Activated CD4-positive, CD25-positive, alpha-beta regulatory T cell treated with anti-CD3 and anti-CD28 coated beads, Interleukin-2, amount 50 U/mL, for 24 hours (primary cell): ENCODE measurements around the gene KLK15.

ENCODE experiments used
- ATAC-seq, 2 donors: fragments of 150-1000 bp; cut with Tn5 transposase; one replicate each; pipeline ENCODE4 v1.10.0; 2021; ENCODE audit warnings: mild to moderate bottlenecking in 1 of 2, moderate library complexity in 1 of 2

Gene KLK15, protein sequence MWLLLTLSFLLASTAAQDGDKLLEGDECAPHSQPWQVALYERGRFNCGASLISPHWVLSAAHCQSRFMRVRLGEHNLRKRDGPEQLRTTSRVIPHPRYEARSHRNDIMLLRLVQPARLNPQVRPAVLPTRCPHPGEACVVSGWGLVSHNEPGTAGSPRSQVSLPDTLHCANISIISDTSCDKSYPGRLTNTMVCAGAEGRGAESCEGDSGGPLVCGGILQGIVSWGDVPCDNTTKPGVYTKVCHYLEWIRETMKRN

GRCh38 chr19:50833117-50833801 lies at the start of gene KLK15:
KLK15 (minus strand) TSS chr19:50833574; CDS start chr19:50831492, 2,082 bp downstream.
- no peak for ATAC-seq

GRCh38 chr19:50882188-50882587 lies 48.8 kb upstream of the KLK15 start:
- no peak for ATAC-seq

GRCh38 chr19:50880241-50880640 lies 46.9 kb upstream of the KLK15 start:
- no peak for ATAC-seq

DNA sequence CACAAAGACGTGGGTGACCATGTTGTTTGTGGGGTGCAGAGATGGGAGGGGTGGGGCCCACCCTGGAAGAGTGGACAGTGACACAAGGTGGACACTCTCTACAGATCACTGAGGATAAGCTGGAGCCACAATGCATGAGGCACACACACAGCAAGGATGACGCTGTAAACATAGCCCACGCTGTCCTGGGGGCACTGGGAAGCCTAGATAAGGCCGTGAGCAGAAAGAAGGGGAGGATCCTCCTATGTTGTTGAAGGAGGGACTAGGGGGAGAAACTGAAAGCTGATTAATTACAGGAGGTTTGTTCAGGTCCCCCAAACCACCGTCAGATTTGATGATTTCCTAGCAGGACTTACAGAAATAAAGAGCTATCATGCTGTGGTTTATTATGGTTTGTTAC lies 45.5 kb upstream of the KLK15 start:
- ATAC-seq = no peak

DNA sequence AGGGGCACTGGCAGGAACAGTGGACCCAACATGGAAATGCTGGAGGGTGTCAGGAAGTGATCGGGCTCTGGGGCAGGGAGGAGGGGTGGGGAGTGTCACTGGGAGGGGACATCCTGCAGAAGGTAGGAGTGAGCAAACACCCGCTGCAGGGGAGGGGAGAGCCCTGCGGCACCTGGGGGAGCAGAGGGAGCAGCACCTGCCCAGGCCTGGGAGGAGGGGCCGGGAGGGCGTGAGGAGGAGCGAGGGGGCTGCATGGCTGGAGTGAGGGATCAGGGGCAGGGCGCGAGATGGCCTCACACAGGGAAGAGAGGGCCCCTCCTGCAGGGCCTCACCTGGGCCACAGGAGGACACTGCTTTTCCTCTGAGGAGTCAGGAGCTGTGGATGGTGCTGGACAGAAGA lies 44.0 kb upstream of the KLK15 start:
- no peak for ATAC-seq

GRCh38 chr19:50876456-50876855 lies 43.1 kb upstream of the KLK15 start:
- no peak for ATAC-seq

DNA sequence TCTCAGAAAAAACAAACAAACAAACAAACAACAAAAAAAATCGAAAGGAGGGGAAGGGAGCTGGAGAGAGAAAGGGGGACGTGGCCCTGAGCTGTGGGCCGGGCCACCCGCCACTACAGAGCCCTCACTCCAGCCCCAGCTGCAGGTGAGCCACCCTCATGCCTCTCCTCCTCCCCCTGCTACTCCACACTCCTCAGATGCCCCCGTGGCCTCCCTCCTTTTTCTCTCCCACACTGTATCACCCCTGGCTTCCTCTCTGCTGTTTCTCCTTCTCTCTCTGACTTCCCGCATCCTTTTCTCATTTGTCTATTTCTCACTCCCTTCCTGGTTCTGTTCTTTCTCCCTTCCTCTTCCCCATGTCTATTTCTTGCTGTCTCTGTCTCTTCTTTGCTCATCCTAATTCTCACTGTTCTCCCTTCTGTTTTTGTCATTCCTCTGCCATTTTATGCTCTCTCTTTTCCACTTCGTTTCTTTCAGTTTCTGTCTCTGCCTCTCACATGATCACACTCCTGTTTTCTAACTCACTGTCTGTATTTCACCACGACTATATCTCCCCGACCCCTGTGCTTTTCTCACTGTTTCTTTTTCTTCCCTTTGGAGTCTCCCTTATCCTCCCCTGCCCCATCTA lies 42.5 kb upstream of the KLK15 start:
- ATAC-seq = no peak

GRCh38 chr19:50874211-50874610 lies 40.8 kb upstream of the KLK15 start:
- no peak for ATAC-seq

DNA sequence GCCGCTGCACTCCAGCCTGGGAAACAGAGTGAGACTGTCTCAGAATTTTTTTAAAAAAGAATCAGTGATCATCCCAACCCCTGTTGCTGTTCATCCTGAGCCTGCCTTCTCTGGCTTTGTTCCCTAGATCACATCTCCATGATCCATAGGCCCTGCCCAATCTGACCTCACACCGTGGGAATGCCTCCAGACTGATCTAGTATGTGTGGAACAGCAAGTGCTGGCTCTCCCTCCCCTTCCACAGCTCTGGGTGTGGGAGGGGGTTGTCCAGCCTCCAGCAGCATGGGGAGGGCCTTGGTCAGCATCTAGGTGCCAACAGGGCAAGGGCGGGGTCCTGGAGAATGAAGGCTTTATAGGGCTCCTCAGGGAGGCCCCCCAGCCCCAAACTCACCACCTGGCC lies 39.7 kb upstream of the KLK15 start, which contains the start of gene KLK2:
Gene KLK2 (plus strand): TSS at position 384 of the 400 bp plus-strand sequence. CDS start 35 bp downstream, outside the sequence.
- ATAC-seq = no peak

DNA sequence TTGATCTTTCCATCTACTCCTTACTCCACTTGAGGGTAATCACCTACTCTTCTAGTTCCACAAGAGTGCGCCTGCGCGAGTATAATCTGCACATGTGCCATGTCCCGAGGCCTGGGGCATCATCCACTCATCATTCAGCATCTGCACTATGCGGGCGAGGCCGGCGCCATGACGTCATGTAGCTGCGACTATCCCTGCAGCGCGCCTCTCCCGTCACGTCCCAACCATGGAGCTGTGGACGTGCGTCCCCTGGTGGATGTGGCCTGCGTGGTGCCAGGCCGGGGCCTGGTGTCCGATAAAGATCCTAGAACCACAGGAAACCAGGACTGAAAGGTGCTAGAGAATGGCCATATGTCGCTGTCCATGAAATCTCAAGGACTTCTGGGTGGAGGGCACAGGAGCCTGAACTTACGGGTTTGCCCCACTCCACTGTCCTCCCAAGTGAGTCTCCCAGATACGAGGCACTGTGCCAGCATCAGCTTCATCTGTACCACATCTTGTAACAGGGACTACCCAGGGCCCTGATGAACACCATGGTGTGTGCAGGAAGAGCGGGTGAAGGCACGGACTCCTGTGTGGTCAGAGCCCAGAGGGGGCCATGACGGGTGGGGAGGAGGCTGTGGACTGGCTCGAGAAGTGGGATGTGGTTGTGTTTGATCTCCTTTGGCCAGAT lies 37.2 kb upstream of the KLK15 start:
- ATAC-seq = no peak

GRCh38 chr19:50869479-50869878 lies 36.1 kb upstream of the KLK15 start:
- ATAC-seq = no peak

- ATAC-seq = no peak
Observed at GRCh38 chr19:50861496-50862286, 28.3 kb upstream of the KLK15 start.

DNA sequence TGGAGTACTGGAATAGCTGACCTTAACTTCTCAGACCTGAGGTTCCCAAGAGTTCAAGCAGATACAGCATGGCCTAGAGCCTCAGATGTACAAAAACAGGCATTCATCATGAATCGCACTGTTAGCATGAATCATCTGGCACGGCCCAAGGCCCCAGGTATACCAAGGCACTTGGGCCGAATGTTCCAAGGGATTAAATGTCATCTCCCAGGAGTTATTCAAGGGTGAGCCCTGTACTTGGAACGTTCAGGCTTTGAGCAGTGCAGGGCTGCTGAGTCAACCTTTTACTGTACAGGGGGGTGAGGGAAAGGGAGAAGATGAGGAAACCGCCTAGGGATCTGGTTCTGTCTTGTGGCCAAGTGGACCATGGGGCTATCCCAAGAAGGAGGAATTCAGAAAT lies 27.6 kb upstream of the KLK15 start:
- no peak for ATAC-seq

- no peak for ATAC-seq
Observed at GRCh38 chr19:50859849-50860248, 26.5 kb upstream of the KLK15 start.

GRCh38 chr19:50858886-50859285 lies 25.5 kb upstream of the KLK15 start:
- no peak for ATAC-seq

GRCh38 chr19:50857366-50857765 lies 24.0 kb upstream of the KLK15 start:
- ATAC-seq = no peak

DNA sequence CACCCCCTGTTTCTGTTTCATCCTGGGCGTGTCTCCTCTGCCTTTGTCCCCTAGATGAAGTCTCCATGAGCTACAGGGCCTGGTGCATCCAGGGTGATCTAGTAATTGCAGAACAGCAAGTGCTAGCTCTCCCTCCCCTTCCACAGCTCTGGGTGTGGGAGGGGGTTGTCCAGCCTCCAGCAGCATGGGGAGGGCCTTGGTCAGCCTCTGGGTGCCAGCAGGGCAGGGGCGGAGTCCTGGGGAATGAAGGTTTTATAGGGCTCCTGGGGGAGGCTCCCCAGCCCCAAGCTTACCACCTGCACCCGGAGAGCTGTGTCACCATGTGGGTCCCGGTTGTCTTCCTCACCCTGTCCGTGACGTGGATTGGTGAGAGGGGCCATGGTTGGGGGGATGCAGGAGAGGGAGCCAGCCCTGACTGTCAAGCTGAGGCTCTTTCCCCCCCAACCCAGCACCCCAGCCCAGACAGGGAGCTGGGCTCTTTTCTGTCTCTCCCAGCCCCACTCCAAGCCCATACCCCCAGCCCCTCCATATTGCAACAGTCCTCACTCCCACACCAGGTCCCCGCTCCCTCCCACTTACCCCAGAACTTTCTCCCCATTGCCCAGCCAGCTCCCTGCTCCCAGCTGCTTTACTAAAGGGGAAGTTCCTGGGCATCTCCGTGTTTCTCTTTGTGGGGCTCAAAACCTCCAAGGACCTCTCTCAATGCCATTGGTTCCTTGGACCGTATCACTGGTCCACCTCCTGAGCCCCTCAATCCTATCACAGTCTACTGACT lies 21.4 kb upstream of the KLK15 start, which contains the start of gene KLK3:
Gene KLK3 (plus strand): TSS at position 280 of the 775 bp plus-strand sequence. CDS start 41 bp downstream, at position 321.
- no peak for ATAC-seq

- no peak for ATAC-seq
Observed at GRCh38 chr19:50851620-50852019, 18.2 kb upstream of the KLK15 start.

- ATAC-seq = no peak
Observed at GRCh38 chr19:50850738-50851137, 17.4 kb upstream of the KLK15 start.

GRCh38 chr19:50844296-50844935 lies 11.0 kb upstream of the KLK15 start:
- no peak for ATAC-seq

DNA sequence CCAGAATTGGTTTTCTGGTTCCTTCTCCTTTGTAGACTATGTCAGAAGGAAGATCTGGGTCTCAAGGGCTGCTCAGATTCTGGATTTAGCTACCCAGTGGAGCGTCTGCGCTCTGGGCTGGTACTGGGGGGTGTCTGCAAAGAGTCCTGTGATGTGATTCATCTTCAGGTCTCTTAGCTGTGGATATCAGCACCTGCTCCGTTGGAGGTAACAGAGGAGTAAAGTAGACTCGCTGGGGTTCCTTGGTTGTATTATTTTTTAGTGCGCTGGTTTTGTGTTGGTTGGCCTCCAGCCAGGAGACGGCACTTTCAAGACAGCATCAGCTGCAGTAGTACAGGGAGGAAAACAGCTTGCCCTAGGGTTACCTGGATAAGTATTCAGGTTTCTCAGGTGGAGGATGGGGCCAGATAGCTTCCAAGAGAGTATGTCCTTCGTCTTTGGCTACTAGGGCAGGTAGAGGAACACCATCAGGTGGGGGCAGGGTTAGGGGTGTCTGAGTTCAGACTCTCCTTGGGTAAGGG lies 10.4 kb upstream of the KLK15 start:
- no peak for ATAC-seq
